GM12878 (cell line): Measurements from ENCODE around the gene KCNIP2. TPM values are rescaled to one million over a fixed set of nuclear protein-coding genes. Genes with fewer than 3 reads are reported as not detected.
A peak's percentile ranks its signal among the peaks of the same experiment; 100 is the strongest.

Experiments used
- BCL11A ChIP-seq: IDR thresholded peaks from 2 replicates; pipeline ENCODE4 v1.6.1; 2011; ENCODE audit warnings: low read depth, low read length
- BRCA1 ChIP-seq: IDR thresholded peaks from 2 replicates; pipeline ENCODE4 v1.6.1; 2011; ENCODE audit warnings: low read depth, low read length, improper control_type of control experiment
- CHD1 ChIP-seq: IDR thresholded peaks from 2 replicates; pipeline ENCODE4 v1.6.1; 2012; ENCODE audit warnings: low read depth, low read length, improper control_type of control experiment
- CREM ChIP-seq: IDR thresholded peaks from 2 replicates; pipeline ENCODE4 v1.6.1; 2014; ENCODE audit warnings: antibody characterized with exemption, low read depth
- IKZF1 ChIP-seq: fragments of 450-650 bp; conservative IDR thresholded peaks from 2 replicates; pipeline ENCODE4 v1.6.1; 2017; ENCODE audit warnings: antibody characterized with exemption, mild to moderate bottlenecking
- IKZF2 ChIP-seq, 2 experiments: fragments of 450-650 bp; IDR thresholded peaks; 2 replicates each; pipeline ENCODE4 v1.6.1; 2017; ENCODE audit warnings: mild to moderate bottlenecking in 2 of 2, moderate library complexity in 2 of 2
- KAT2A ChIP-seq: conservative IDR thresholded peaks from 2 replicates; pipeline ENCODE4 v1.6.1; 2011; ENCODE audit warnings: low read depth, low read length; ENCODE audit not compliant: control insufficient read depth
- MYC ChIP-seq: IDR thresholded peaks from 2 replicates; pipeline ENCODE4 v1.6.1; 2011; ENCODE audit warnings: mild to moderate bottlenecking, low read length, moderate library complexity, inconsistent platforms; ENCODE audit not compliant: insufficient read depth, insufficient replicate concordance, insufficient read length, severe bottlenecking
- PAX5 ChIP-seq: IDR thresholded peaks from 2 replicates; pipeline ENCODE4 v1.6.1; 2011; ENCODE audit warnings: low read depth, low read length, borderline replicate concordance
- SIN3A ChIP-seq: IDR thresholded peaks from 2 replicates; pipeline ENCODE4 v1.6.1; 2012; ENCODE audit warnings: low read depth, low read length, improper control_type of control experiment
- SREBF2 ChIP-seq: IDR thresholded peaks from 2 replicates; pipeline ENCODE4 v1.6.1; 2012; ENCODE audit warnings: mild to moderate bottlenecking, low read length
- TAF1 ChIP-seq: IDR thresholded peaks from 2 replicates; pipeline ENCODE4 v1.6.1; 2011; ENCODE audit warnings: mild to moderate bottlenecking, low read depth, low read length, borderline replicate concordance
- TARDBP ChIP-seq: IDR thresholded peaks from 2 replicates; pipeline ENCODE4 v1.6.1; 2016; ENCODE audit warnings: borderline replicate concordance
- ZNF384 ChIP-seq: IDR thresholded peaks from 2 replicates; pipeline ENCODE4 v1.6.1; 2012; ENCODE audit warnings: low read depth, mild to moderate bottlenecking, low read length, improper control_type of control experiment, borderline replicate concordance
- polyA plus RNA-seq, 11 experiments: library from polyadenylated mRNA; depleted of rRNA in 4 of 11; unstranded in 6 of 11; stranded (reverse) in 5 of 11; fragments of >200 nt; fragmentation: Nextera tagmentation in 4 of 11; fragmentation: Illumina TruSeq in 1 of 11; extraction: Ambion mirVana in 4 of 11; extraction: Trizol in 1 of 11; gene quantifications; 1 replicate in 1 of 11; 2 replicates in 10 of 11; pipeline versions ENCODE4 v1.2.1 to v1.2.3, GENCODE V29; 2011 to 2016; ENCODE audit warnings: inconsistent platforms in 2 of 11, missing spikeins in 2 of 11, low read depth in 1 of 11
- total RNA-seq, 4 experiments: library from RNA; depleted of rRNA in 3 of 4; stranded (reverse); fragments of >200 nt in 3 of 4; fragmentation: Illumina TruSeq in 1 of 4; extraction: Trizol in 1 of 4; gene quantifications; 2 replicates each; pipeline versions ENCODE4 v1.2.1 to v1.2.3, GENCODE V29; 2013 to 2021
- TF ChIP-seq, protein P1 (sequence below): fragments of 450-650 bp; IDR thresholded peaks from 2 replicates; pipeline ENCODE4 v1.6.1; 2017; ENCODE audit warnings: mild to moderate bottlenecking, moderate library complexity
- TF ChIP-seq, protein P2 (sequence below): fragments of 450-650 bp; IDR thresholded peaks from 2 replicates; pipeline ENCODE4 v1.6.1; 2018; ENCODE audit warnings: mild to moderate bottlenecking, low read depth, moderate library complexity; ENCODE audit not compliant: partially characterized antibody

Gene KCNIP2
- total and polyA plus RNA-seq, 10 of the 15 experiments (the other 5 are each of a cell fraction or from before 2014, with no cell fraction given) = 0.46 to 4.3 (median 1.7) TPM

DNA sequence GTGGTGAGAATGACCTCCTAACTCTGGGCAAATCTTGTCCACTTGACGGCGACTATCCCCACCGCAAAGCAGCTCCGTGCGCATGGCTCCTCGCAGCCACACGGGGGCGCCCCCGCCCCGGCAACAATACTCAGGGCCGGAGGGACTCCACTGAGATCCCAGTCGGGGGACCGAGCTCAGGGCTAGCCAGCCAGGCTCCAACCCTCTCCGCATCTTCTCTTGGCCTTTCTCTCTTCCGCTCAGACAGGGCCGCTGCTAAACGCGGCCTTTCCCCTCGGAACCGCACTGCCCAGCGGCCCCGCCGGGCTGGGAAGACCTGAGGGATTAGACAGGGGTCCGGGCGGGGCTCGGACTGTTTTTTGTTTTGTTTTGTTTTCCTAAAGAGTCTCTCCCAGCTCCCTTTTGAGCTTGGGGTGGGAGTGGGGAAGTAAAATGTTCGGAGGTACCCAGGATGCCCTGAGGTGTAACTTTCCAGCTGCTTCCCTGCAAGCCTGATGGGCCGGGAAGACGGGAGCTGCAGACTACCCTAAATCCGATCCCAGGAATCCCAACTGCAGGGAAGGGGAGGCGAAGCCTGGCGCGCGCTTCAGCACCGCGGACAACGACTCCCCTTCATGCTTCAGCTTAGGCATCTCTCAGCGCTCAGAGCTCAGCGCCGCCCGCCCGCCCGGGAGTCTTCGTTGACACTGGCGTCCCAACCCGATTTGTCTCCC is 2.7 kb downstream of the KCNIP2 start (continued):
- TF ChIP-seq, protein P1, sequence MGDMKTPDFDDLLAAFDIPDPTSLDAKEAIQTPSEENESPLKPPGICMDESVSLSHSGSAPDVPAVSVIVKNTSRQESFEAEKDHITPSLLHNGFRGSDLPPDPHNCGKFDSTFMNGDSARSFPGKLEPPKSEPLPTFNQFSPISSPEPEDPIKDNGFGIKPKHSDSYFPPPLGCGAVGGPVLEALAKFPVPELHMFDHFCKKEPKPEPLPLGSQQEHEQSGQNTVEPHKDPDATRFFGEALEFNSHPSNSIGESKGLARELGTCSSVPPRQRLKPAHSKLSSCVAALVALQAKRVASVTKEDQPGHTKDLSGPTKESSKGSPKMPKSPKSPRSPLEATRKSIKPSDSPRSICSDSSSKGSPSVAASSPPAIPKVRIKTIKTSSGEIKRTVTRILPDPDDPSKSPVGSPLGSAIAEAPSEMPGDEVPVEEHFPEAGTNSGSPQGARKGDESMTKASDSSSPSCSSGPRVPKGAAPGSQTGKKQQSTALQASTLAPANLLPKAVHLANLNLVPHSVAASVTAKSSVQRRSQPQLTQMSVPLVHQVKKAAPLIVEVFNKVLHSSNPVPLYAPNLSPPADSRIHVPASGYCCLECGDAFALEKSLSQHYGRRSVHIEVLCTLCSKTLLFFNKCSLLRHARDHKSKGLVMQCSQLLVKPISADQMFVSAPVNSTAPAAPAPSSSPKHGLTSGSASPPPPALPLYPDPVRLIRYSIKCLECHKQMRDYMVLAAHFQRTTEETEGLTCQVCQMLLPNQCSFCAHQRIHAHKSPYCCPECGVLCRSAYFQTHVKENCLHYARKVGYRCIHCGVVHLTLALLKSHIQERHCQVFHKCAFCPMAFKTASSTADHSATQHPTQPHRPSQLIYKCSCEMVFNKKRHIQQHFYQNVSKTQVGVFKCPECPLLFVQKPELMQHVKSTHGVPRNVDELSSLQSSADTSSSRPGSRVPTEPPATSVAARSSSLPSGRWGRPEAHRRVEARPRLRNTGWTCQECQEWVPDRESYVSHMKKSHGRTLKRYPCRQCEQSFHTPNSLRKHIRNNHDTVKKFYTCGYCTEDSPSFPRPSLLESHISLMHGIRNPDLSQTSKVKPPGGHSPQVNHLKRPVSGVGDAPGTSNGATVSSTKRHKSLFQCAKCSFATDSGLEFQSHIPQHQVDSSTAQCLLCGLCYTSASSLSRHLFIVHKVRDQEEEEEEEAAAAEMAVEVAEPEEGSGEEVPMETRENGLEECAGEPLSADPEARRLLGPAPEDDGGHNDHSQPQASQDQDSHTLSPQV = no peak
- TF ChIP-seq PAX5 (0 out of 2 replicates have a peak, but pooled peaks have one; percentile 39), CREM (no peak), MYC (no peak), KAT2A (no peak), BCL11A (no peak), SREBF2 (no peak), TAF1 (no peak), CHD1 (0 out of 2 replicates have a peak, but pooled peaks have one; percentile 67), SIN3A (peak; percentile 86), IKZF2 (IDR thresholded peaks at IDR 0.05) (peak; percentile 37 to 55), BRCA1 (no peak), TARDBP (no peak; the same call in 1 of the 2 replicates), ZNF384 (no peak), IKZF1 (peak; percentile 71)
- TF ChIP-seq, protein P2, sequence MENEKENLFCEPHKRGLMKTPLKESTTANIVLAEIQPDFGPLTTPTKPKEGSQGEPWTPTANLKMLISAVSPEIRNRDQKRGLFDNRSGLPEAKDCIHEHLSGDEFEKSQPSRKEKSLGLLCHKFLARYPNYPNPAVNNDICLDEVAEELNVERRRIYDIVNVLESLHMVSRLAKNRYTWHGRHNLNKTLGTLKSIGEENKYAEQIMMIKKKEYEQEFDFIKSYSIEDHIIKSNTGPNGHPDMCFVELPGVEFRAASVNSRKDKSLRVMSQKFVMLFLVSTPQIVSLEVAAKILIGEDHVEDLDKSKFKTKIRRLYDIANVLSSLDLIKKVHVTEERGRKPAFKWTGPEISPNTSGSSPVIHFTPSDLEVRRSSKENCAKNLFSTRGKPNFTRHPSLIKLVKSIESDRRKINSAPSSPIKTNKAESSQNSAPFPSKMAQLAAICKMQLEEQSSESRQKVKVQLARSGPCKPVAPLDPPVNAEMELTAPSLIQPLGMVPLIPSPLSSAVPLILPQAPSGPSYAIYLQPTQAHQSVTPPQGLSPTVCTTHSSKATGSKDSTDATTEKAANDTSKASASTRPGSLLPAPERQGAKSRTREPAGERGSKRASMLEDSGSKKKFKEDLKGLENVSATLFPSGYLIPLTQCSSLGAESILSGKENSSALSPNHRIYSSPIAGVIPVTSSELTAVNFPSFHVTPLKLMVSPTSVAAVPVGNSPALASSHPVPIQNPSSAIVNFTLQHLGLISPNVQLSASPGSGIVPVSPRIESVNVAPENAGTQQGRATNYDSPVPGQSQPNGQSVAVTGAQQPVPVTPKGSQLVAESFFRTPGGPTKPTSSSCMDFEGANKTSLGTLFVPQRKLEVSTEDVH = no peak
